GM21423 (cell line): ENCODE data around the gene FAM149B1.

ENCODE experiments used
- ATAC-seq: cut with Tn5 transposase; IDR thresholded peaks from one replicate; pipeline ENCODE4 v1.9.1; 2021; ENCODE audit warnings: mild to moderate bottlenecking, moderate library complexity; ENCODE audit not compliant: unreplicated experiment

FAM149B1 gene

DNA sequence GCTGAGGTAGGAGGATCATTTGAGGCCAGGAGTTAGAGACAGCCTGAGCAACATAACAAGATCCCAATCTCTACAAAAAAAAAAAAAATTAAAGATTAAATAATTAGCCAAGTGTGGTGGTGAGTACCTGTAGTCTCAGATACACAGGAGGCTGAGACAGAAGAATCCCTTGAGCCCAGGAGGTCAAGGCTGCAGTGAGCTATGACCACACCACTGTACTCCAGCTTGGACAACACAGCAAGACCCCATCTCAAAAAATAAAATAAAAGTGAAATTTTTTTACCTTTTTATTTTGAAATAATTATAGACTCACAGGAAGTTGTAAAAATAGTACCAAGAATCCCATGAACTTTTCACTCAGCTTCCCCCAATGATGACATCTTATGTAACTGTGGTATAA lies 4.9 kb downstream of the FAM149B1 start:
- no peak for ATAC-seq

DNA sequence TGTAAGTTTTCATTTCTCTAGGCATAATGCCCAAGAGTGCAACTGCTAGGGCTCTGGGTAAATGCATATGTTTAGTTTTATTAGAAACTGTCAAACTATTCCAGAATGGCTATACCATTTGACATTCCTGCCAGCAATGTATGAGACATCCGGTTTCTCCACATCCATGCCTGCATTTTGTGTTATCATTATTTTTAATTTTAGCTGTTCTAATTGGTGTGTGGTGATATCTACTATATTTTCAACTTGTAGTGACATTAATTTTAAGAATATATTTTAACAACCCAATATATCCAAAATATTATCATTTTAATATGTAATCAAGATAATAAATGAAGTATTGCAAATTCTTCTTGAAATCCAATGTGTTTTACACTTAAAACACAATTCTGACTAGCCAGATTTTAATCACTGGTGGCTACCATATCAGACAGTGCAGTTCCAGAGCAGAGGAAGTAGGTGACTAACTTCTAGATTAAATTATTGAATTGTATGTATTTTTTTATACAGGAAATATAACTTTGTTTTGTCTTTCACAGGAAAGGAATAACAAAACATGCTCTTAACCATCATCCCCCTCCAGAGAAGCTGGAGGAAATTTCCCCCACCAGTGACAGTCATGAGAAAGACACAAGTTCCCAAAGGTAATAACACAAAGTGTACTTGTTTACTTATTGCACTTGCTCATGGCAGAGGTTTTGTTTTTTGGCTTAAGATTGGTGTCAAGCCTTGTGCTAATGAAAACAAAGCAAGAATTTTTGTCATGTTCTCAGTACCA lies 6.4 kb downstream of the FAM149B1 start:
- ATAC-seq: no peak

DNA sequence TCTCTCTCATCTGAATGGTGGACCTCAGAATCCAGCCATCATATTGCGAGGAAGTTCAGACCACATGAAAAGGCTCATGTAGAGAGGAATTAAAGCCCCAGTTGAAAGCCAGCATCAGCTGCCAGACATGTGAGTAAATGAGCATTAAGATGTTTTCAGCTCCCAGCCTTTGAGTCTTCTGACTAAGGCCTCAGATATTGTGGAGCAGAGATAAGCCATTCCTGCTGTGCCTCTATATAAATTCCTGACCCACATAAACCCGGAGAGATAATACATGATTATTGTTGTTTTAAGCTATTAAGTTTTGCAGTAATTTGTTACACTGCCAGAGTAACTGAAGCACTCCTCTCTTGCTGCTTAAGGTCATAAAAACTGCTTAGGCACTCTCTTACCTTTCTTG lies 14.6 kb downstream of the FAM149B1 start:
- ATAC-seq: no peak

DNA sequence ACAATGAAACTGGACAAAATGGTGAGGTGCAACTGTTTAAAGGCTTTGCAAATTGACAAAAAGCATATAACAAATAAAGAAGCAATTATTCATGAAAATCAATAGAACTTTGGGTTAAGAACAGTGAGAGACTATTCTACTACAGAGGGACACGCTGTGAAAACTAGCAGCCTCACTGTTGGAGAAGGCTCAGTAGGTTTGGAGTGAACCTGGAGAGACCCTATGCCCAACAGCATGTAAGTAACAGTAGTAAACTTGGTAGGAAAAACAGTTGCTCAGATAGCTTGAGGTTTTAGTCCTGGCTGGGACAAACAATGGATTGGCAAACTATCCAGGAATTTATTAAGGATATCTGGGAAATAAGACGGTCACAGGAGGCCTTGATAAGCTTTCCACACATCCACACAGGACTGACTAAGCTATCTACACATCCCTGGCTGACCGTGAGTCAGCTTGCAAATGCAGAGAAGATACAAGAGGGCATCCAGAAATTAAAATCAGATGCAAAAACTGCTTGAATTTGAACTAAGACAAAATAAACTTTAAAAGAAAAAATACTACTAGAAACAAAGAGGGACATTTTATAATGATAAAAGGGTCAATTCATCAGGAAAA lies 15.9 kb downstream of the FAM149B1 start:
- no peak for ATAC-seq

DNA sequence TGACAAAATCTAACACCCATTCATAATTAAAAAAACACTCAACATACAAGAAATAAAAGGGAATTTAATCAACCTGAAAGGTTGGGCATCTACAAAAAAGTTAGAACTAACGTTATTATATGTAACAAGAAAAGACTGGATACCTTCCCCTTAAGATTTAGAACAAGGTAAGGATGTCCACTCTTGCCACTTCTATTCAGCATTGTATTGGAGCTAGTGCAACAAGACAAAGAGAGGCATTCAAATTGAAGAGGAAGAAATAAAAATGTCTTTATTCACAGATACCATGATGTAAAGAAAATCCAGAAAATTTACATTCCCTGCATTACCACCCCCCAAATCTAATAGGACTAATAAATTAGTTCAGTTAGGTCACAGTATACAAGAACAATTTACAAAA lies 18.3 kb downstream of the FAM149B1 start:
- no peak for ATAC-seq

DNA sequence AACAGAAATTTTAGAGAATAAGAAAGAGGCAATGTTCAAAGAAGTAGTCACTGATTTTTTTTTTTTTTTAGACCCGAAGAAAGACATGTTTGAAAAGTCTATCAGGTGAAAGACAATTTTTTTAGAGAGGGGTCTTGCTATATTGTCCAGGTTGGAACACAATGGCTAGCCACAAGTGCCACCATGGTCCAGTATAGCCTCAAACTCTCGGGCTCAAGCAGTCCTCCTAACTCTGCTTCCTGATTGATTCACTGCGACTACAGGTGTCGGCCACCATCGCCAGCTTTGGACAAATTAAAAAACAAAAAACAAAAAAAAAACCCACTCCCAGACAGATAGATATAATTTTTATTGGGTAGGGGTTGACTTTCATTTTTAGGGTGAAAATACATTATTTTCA lies 22.3 kb downstream of the FAM149B1 start:
- no peak for ATAC-seq

DNA sequence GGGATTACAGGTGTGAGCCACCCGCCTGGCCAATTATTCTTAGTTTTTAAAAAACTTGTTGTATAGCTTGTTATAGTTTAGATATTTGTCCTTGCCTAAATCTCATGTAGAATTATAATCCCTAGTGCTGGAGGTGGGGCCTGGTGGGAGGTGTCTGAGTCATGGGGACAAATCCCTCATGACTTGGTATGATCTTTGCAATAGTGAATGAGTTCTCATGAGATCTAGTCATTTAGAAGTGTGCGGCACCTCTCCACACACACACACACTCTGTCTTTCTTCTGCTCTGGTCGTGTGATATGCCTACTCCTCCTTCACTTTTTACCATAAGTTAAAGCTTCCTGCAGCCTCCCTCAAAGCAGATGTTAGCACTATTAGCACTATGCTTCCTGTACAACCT lies 37.2 kb downstream of the FAM149B1 start:
- ATAC-seq: no peak

DNA sequence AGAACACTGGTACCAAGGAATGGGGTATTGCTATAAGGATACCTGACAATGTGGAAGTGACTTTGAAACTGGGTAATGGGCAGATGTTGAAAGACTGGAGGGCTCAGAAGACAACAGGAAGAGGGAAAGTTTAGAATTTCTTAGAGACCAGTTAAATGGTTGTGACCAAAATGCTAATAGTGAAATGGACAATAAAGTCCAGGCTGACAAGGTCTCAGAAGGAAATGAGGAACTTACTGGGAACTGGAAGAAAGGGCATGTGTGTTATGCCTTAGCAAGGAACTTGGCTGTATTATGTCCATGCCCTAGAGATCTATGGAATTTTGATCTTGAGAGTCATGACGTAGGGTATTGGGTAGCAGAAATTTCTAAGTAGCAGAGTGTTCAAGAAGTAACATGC lies 38.0 kb downstream of the FAM149B1 start:
- no peak for ATAC-seq

DNA sequence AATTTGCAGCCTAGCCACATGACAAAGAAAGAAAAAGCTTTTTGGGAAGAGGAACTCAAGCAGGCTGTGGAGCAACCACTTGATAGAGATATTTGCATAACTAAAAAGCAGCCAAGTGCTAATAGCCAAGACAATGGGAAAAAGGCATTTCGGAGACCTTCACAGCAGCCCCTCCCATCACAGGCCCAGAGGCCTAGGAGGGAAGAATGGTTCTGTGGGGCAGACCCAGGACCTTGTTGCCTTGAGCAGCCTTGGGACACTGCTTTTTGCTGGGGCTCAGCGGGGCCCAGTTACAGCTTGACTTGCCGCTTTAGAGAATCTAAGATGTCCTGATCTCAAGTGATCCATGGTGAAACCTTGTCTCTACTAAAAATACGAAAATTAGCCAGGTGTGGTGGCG lies 38.5 kb downstream of the FAM149B1 start:
- ATAC-seq: no peak

DNA sequence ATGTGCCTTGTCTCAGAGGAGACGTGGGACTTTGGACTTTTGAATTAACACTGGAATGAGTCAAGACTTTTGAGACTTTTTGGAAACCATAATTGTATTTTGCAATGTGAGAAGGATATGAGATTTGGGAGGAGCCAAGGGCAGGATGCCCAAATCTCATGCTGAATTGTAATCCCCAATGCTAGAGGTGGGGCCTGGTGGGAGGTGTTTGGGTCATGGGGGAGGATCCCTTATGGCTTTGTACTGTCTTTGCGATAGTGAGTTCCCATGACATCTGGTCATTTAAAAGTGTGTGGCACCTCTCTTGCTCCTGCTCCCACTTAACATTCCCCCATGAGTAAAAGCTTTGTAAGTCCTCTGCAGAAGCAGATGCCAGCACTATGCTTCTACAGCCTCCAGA lies 40.0 kb downstream of the FAM149B1 start:
- no peak for ATAC-seq

DNA sequence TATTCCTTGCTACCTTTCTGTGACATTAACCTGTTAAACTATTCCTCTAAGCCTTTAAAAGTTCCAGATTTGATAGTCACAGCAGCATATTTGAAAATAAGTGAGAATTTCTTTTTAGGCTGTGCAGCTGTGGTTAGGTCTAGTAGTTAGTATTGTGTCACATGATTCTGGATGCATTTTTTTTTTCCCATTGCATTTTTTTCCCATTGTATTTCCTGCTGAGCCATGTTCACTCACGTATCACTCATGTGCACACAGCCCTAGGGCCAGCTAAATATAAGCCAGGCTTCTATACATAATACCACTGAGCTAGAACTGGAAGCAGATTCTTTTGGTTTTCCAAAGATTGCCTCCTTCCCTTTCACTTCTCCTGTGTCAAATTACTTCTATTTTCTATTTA lies 41.8 kb downstream of the FAM149B1 start:
- ATAC-seq: no peak

DNA sequence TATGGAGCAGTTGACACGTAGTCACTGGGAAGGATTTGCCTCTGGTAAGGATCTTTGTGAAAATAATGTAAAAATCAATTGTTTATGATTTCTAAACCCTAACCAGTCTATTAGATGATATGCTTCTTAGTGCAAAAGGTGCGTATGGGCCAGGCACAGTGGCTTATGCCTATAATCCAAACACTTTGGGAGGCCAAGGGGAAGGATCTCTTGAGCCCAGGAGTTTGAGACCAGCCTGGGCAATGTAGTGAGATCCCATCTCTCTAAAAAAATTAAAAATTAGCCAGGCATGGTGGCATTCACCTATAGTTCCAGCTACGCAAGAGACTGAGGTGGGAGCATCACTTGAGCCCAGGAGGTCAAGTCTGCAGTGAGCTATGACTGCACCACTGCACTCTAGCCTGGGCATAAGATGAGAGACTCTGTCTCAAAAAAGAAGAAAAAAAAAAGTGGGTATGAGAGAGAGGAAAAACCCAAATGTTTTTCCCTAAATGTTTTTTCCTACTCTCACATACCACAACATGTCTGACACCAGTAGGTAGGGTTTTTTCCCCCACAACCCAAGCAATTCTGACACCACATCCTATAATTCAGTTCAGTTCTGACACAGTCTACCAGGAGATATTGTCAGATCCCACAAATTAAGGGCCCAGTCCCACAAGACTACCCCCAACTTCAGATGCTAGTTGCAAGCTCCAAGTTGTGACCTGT lies 42.6 kb downstream of the FAM149B1 start:
- no peak for ATAC-seq

DNA sequence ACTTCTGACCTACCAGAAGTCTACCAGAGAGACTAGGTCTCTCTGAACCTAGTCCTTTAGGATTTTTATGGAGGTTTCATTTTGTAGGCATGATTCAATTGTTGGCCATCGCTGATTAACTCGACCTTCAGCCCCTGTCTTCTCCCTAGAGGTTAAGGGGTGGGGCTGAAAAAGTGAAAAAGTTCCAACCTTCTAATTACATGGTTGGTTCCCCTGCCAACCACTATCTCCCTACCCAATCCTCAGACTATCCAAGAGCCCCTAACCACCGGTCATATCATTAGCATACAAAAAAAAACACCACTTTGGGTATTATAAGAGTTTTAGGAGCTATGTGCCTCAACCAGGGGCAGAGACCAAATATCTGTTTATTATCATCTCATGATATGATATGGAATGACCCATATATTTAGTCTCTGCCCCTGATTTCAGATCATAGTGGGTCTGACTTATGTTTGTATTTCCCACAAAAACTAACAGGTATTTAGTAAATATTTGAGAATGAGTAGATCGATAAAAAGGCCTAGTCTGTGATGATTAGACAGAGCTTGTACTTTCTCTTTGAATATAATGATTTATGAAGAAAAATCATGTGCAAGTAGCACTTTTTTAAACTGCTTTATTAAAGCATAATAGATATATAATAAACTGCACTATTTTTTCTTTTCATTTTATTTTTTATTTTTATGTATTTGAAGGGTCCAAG lies 43.3 kb downstream of the FAM149B1 start:
- no peak for ATAC-seq

DNA sequence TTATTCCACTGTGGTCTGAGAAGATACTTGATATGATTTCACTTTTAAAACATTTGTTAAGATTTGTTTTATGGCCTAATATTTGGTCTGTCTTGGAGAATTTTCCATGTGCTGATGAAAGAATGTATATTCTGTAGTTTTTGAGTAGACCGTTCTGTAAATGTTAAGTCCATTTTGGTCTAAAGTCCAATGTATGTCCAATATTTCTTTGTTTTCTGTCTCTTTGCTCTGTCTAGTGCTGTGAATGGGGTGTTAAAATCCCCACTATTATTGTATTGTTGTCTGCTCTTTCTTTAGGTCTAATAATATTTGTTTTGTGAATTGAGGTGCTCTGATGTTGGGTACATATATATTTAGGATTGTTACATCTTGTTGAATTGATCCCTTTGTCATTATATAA lies 47.8 kb downstream of the FAM149B1 start:
- ATAC-seq: no peak

DNA sequence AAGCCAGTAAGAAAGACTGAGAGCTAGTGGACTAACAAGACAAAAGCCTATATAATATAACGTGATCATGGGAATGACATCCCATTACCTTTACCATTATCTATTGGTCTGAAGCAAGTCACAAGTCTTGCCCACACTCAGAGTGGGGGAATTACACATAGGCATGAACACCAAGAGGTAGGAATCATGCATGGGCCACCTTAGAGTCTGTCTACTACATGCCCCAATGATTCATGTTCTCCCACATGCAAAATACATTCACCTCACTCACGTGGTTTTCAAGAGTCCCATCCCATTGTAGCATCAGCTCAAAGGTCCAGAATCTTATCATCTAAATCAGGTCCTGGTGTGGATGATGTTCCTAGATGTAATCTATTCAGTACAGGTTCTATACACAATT lies 49.7 kb downstream of the FAM149B1 start:
- ATAC-seq: no peak

DNA sequence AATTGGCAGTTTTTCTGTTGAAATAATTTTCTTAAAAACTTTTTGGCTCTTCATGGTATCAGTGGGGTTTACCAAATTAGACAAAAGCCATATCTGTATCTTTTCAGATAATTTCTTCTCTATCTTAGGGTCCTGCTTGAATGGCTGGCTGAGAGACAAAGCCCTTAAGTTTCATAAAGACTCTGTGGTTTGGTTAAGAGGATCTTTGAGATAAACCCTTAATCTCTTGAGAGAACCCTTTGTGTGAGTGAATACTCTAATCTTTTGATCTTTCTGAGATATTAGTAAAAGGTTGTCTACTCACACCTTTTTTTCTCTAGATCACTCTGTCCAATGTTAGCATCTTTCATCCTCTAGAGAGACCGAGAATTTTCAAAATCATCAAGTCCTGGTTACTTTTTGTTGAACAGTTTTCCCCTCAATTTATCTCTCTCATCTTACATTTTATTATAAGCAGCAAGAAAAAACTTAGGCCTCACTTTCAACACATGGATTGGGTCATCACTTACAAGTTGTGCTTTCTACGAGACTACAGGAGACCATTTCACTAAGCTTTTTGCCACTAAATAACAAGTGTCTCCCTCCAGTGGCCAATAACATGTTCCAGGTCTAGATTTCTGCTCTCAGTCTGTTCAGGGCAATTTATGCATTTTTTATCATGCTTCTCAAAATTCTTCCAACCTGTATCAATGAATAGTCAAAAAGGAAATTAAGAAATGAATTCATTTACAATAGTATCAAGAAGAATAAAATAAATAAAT lies 50.7 kb downstream of the FAM149B1 start:
- ATAC-seq: no peak

DNA sequence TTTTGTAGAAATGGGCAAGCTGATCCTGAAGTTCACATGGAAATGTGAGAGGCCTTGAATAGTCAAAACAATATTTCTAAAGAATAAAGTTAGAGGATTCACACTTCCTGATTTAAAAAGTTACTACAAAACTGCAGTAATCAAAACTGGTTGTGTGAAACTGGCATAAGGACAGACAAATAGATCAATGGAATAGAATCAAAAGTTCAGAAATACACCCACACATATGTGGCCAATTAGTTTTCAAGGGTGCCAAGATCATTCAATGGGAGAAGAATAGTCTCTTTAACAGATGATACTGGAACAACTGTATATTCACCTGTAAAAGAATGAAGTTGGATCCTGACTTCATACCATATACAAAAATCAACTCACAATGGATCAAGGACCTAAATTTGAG lies 51.5 kb downstream of the FAM149B1 start:
- no peak for ATAC-seq

DNA sequence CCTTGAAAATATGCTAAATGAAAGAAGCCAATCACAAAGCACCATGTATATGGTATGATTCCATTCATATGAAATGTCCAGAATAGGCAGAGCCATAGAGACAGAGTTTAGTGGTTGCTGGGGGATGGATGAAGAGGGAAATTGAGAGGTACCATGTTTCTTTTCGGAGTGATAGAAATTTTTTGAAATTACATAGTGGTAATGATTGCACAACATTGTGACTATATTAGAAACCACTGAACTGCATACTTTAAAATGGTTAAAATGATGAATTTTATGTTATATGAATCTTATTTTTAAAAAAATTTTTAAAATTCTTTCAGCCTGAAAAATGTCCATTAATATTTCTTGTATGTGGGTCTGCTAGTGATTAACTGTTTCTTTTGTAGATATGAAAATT lies 53.1 kb downstream of the FAM149B1 start:
- ATAC-seq: no peak

DNA sequence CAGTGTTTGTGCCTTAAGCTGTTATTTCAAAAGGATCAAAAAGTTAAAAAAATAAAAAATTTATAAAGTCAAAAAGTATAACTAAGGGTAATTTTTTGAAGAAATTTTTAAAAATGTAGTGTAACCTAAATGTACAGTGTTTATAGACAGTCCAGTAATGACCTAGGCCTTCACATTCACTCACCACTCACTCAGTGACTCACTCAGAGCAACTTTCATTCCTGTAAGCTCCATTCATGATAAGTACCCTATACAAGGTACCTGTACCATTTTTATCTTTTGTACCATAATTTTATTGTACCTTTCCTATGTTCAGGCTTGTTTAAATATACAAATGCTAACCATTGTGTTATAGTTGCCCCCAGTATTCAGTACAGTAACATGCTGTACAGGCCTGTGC lies 57.6 kb downstream of the FAM149B1 start:
- ATAC-seq: no peak

DNA sequence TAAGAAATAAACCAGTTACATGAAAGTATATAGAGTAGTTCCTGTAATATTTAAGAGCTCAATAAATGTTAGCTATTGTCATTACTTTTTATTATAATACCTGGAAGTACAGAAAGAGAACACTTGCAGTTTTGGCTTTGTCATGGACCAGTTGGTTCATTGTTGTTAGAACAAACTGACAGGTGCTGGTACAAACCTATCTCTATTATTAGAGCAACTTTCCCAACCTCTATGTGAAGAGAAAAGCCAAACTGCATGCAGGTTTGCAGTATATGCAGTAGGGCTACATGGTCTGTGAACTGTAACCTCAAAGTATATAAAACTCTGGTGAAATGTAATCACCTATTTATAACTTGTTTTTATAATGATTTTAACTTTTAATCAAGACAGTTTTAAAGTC lies 58.7 kb downstream of the FAM149B1 start:
- ATAC-seq: no peak

DNA sequence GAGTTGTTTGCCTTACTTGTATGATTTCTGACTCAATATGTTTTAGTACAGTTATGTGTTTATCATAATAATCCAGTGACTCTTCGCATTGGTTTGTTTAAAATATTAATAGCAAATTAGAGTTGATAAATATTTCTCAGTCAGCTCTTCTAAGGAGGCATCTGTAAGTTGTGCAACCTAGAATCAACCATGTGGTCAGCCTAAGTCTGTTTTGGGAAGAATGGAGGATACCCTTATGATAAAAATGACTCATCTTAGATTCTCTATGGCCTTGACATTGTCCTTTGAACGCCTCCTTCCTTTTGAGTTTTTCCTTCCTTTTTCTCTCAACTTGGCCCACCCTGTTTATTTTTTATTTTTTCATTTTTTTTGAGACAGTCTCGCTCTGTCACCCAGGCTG lies 60.3 kb downstream of the FAM149B1 start:
- no peak for ATAC-seq
